Stimulated activated naive CD4-positive, alpha-beta T cell (primary cell): ENCODE data around the gene IPCEF1.

Source experiments
- DNase-seq, 6 experiments: peaks; one replicate each; lab custom pipeline; 2025; lab: John Stamatoyannopoulos, UW

Gene IPCEF1

GRCh38 chr6:154356690-154357089, at the start of gene IPCEF1:
IPCEF1 (minus strand) TSS chr6:154356803; CDS start chr6:154265947, 90,856 bp downstream.
- no peak for DNase-seq

GRCh38 chr6:154406301-154406700, 49.7 kb upstream of the IPCEF1 start:
- no peak for DNase-seq

- DNase-seq: no peak
These were observed 48.3 kb upstream of the IPCEF1 start for GRCh38 chr6:154404791-154405400.

GRCh38 chr6:154403788-154404187, 47.2 kb upstream of the IPCEF1 start:
- DNase-seq: no peak

- no peak for DNase-seq
These were observed 45.6 kb upstream of the IPCEF1 start for GRCh38 chr6:154402081-154402780.

- no peak for DNase-seq
These were observed 42.5 kb upstream of the IPCEF1 start for GRCh38 chr6:154399097-154399496.

GRCh38 chr6:154397491-154398195, 41.0 kb upstream of the IPCEF1 start:
- DNase-seq: no peak

- no peak for DNase-seq
These were observed 39.3 kb upstream of the IPCEF1 start for GRCh38 chr6:154395878-154396277.

- DNase-seq: peak in 1 of 6 experiments; percentile 6
These were observed 38.7 kb upstream of the IPCEF1 start for GRCh38 chr6:154395316-154395715.

- no peak for DNase-seq
These were observed 38.0 kb upstream of the IPCEF1 start for GRCh38 chr6:154394571-154394970.

- DNase-seq: no peak
These were observed 33.4 kb upstream of the IPCEF1 start for GRCh38 chr6:154390034-154390433.

GRCh38 chr6:154388803-154389202, 32.2 kb upstream of the IPCEF1 start:
- no peak for DNase-seq

- no peak for DNase-seq
These were observed 30.5 kb upstream of the IPCEF1 start for GRCh38 chr6:154386848-154387717.

- DNase-seq: no peak
These were observed 27.6 kb upstream of the IPCEF1 start for GRCh38 chr6:154384191-154384590.

GRCh38 chr6:154383273-154383672, 26.7 kb upstream of the IPCEF1 start:
- DNase-seq: no peak

GRCh38 chr6:154382740-154383139, 26.1 kb upstream of the IPCEF1 start:
- no peak for DNase-seq

GRCh38 chr6:154381548-154381947, 24.9 kb upstream of the IPCEF1 start:
- no peak for DNase-seq

- DNase-seq: no peak
These were observed 24.1 kb upstream of the IPCEF1 start for GRCh38 chr6:154380741-154381140.

- DNase-seq: no peak
These were observed 23.0 kb upstream of the IPCEF1 start for GRCh38 chr6:154379585-154379984.

- no peak for DNase-seq
These were observed 21.9 kb upstream of the IPCEF1 start for GRCh38 chr6:154378518-154378917.

GRCh38 chr6:154377726-154378125, 21.1 kb upstream of the IPCEF1 start:
- DNase-seq: no peak

GRCh38 chr6:154373971-154374370, 17.4 kb upstream of the IPCEF1 start:
- no peak for DNase-seq
